Muscle layer of duodenum (tissue), 2 donors: ENCODE measurements around the gene PHACTR1.

Source experiments
- H3K27ac ChIP-seq: one replicate; pipeline ENCODE4 v1.7.0; 2013; ENCODE audit warnings: mild to moderate bottlenecking, low read length
- H3K27me3 ChIP-seq: one replicate; pipeline ENCODE4 v1.7.0; 2013; ENCODE audit warnings: low read depth, mild to moderate bottlenecking, control low read depth, low read length
- H3K36me3 ChIP-seq, 2 donors: one replicate each; pipeline ENCODE4 v1.7.0; 2013; ENCODE audit warnings: low read length in 2 of 2, control low read depth in 1 of 2, mild to moderate bottlenecking in 1 of 2; ENCODE audit not compliant: insufficient read depth in 2 of 2, control insufficient read depth in 1 of 2
- H3K4me1 ChIP-seq, 2 donors: one replicate each; pipeline ENCODE4 v1.7.0; 2013; ENCODE audit warnings: low read length in 2 of 2, mild to moderate bottlenecking in 2 of 2, control low read depth in 1 of 2, moderate library complexity in 1 of 2; ENCODE audit not compliant: insufficient read depth in 2 of 2, control insufficient read depth in 1 of 2
- H3K4me3 ChIP-seq, 2 donors: one replicate each; pipeline ENCODE4 v1.7.0; 2013; ENCODE audit warnings: low read length in 2 of 2, low read depth in 1 of 2, mild to moderate bottlenecking in 1 of 2
- H3K9me3 ChIP-seq, 2 donors: one replicate each; pipeline ENCODE4 v1.7.0; 2013; ENCODE audit warnings: low read length in 2 of 2, control low read depth in 1 of 2, mild to moderate bottlenecking in 1 of 2; ENCODE audit not compliant: control insufficient read depth in 1 of 2
- donor health status: healthy.

The PHACTR1 gene

DNA sequence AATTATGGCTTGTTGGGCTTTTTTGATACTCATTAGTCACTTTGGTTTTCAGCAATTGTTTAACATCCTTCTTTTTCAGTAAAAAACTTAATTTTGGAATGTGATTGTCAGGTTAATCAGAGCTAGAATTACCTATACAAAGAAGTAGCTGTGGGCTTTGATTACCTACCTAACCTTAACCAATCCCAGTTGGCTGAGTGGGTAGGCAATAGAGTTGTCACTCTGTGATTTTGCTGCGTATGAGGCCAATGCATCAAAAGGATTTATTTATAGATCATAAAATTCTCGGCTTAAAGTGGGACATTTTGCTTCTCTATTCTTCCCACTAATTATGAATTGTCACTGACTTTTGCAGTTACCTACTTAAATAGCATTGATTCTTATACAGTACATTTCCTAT lies 111.4 kb downstream of the PHACTR1 start:
- H3K4me3 ChIP-seq = no peak overlapping the region
- no peak overlapping the region for H3K27ac ChIP-seq
- H3K9me3 ChIP-seq = no peaks in the 10 kb centered on the region
- H3K27me3 ChIP-seq = no peaks in the 10 kb centered on the region
- H3K36me3 ChIP-seq = no peaks in the 10 kb centered on the region
- no peaks in the 10 kb centered on the region for H3K4me1 ChIP-seq

DNA sequence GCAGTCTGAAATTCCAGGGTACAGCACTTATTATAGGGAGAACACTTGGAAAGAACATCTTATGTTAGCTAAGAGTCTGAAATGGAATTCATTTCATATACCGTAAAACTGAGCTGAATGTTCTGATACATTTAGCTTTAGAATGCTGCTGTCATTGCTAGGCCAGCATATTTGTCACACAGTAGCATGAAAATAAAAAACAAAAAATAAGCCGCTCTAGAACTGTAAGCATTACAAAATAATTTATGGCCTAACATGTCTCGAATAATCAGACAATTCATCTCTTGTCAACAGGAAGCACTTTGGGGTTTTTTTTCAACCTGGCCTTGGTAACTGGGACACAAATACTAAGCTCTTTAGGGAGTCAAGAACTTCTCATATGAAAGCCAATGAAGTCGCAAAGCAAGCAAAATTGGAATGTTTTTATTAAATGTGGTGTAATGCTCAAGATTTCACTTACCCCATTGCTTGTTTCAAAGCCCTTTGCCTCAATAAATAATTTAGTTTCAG lies 115.7 kb downstream of the PHACTR1 start:
- H3K4me3 ChIP-seq = no peak overlapping the region
- H3K9me3 ChIP-seq = no peaks in the 10 kb centered on the region
- H3K27me3 ChIP-seq = no peaks in the 10 kb centered on the region
- H3K27ac ChIP-seq = no peak overlapping the region
- no peaks in the 10 kb centered on the region for H3K36me3 ChIP-seq
- no peaks in the 10 kb centered on the region for H3K4me1 ChIP-seq

DNA sequence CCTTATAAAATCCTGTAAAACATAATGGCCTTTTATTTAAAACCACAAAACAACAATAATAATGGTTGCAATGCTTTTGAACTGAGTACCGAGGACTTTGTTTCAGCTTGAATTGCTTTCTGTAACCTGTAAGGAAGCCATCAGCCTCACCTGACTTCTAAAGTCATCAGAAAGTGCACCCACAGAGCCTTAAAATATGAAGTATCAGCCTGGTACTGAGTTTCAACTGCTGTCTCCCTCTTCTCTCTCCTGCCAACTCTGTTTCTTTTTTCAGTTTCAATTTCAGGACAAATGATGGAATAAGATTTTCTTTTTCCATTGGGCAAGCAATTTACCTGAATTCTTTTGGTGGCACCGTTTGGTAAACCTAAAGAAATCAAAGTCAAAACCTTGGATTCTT lies 119.4 kb downstream of the PHACTR1 start:
- Histone ChIP-seq H3K27ac (no peak overlapping the region), H3K4me3 (no peak overlapping the region), H3K4me1 (no peaks in the 10 kb centered on the region), H3K27me3 (no peaks in the 10 kb centered on the region), H3K36me3 (no peaks in the 10 kb centered on the region), H3K9me3 (peaks cover 0 to 7% of the 10 kb centered on the region in 2 donors)

DNA sequence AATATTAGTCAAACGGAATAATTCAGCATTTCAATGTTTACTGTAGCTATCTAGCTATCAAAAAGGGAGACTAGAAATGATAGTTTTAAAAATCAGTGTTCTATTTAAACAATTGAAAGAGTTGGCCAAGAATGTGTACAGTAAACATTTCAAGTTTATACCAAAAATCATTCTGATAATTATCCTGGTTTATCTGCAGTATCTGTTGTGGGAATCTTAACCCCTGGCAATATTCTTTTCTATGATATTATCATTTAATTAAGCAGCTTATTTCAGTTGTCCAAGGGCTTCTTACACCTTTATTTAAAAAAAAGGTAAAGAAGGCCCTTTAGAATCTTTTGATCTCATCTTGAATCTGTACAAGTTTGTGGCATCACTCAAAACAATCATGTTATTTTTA lies 125.1 kb downstream of the PHACTR1 start:
- Histone ChIP-seq H3K9me3 (peaks cover 0 to 7% of the 10 kb centered on the region in 2 donors), H3K27me3 (no peaks in the 10 kb centered on the region), H3K4me3 (no peak overlapping the region), H3K4me1 (no peaks in the 10 kb centered on the region), H3K27ac (no peak overlapping the region), H3K36me3 (no peaks in the 10 kb centered on the region)

DNA sequence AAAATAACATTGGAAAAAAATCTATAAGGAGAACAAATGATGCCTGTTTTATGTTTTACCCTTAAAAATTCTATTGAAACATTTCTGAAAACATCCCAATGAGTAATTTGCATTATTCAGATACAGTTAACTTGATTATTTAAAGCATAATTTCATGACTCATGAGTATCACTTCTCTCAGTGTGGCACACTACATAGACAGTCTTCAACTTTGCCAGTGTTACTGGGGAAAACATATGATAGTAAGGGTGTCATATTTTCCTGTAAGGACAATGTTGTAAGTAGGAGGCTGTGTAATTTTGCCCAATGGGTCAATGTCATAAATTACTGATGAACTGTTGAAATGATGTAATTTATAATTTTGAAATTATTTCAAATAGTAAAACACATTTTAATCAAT lies 125.5 kb downstream of the PHACTR1 start:
- H3K27ac ChIP-seq = no peak overlapping the region
- H3K4me1 ChIP-seq = no peaks in the 10 kb centered on the region
- H3K4me3 ChIP-seq = no peak overlapping the region
- H3K9me3 ChIP-seq = peaks cover 0 to 7% of the 10 kb centered on the region in 2 donors
- no peaks in the 10 kb centered on the region for H3K27me3 ChIP-seq
- no peaks in the 10 kb centered on the region for H3K36me3 ChIP-seq

DNA sequence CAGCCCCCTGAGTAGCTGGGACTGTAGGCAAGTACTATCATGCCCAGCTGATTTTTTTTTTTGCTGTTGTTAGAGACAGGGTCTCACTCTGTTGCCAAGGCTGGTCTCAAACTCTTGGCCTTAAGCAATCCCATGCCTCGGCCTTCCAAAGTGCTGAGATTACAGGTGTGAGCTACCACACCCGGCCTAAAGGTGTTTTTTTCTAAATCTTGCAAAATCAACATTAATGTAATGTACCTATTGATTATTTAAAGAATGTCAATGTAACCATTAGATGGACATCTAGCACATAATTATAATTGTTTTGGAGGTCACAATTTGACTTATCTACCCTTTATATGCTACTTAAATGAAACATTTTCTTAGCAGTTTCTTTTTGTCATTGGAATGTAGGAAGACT lies 126.1 kb downstream of the PHACTR1 start:
- Histone ChIP-seq H3K27me3 (no peaks in the 10 kb centered on the region), H3K9me3 (peaks cover 0 to 4% of the 10 kb centered on the region in 2 donors), H3K4me1 (no peaks in the 10 kb centered on the region), H3K27ac (no peak overlapping the region), H3K36me3 (no peaks in the 10 kb centered on the region), H3K4me3 (no peak overlapping the region)

DNA sequence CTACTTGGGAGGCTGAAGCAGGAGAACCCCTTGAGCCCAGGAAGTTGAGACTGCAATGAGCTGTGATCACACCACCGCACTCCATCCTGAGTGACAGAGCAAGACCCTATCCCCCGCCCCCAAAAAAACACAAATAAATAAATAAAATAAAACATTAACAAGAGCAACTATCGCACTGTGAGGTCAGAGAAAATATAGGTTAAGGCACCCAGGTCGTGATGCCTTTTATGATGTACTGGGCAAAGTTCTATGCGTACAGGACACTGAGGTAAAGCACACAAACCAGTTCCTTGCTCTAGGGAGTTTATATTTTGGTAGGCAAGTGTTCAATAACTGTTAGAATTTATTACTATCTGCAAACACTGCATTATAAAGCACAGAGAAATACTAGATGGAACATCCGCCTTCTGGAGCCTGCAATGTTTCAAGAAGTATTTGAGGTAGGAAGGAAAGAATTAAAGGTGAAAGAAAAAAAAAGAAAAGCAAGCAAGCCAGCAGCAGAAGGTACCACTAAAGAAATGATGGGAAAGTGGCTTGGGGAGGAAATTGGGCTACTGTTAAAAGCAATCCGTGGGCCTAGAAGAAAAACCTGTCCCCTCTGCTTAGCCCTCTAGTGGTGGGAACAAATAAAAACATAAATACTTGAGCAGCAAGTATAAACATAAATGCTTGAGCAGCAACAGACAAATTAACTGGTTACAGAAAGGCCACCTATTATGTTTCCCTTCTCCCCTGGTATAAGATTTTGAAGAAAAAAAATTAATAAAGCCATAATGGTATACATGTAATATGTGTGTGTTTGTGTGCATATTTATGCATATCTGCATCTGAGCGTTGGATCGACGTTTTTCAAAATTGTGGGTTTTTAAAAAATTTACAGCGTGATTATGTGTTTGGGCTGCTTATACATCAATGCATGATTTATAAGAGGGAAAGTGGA lies 128.0 kb downstream of the PHACTR1 start:
- Histone ChIP-seq H3K4me3 (no peak overlapping the region), H3K36me3 (no peaks in the 10 kb centered on the region), H3K4me1 (no peaks in the 10 kb centered on the region), H3K27me3 (no peaks in the 10 kb centered on the region), H3K27ac (no peak overlapping the region), H3K9me3 (no peaks in the 10 kb centered on the region)

DNA sequence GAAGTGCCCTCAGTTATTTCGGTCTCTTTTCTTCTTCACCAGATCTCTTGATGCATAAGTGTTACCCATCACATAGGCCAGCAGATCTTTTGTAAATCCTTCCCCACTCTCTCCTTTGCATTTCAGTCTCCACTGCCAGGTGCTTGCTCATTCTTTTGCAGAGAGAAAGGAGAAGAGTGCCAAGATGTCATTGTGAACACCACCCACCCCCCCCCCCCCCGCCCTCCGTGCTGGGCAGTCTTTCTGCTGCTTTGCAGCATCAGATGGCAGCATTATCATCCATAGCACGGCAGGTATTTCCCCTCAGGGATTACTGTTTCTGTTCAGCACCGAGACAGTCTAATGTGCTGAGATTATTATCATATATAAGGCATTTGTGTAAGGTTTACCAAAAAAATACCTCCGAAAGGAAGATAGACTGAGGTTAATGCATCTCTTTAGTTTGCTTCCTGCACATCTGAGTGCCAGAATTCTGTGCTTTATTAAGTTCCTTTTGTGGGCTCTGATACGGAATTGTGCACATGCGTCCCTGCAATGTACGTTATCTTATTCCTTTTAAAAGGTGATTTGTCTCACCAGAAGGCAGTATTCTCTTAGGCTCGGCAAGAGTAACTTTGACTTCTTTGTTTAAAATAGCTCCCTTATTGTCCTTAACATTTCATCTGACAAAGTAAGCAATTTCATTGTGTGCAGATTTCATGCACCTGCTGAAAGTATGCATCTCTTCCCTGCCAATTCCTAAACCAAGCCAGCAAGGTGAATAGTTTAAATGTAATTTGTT lies 128.8 kb downstream of the PHACTR1 start:
- no peaks in the 10 kb centered on the region for H3K4me1 ChIP-seq
- no peak overlapping the region for H3K27ac ChIP-seq
- no peak overlapping the region for H3K4me3 ChIP-seq
- H3K27me3 ChIP-seq = no peaks in the 10 kb centered on the region
- H3K36me3 ChIP-seq = no peaks in the 10 kb centered on the region
- H3K9me3 ChIP-seq = no peaks in the 10 kb centered on the region

DNA sequence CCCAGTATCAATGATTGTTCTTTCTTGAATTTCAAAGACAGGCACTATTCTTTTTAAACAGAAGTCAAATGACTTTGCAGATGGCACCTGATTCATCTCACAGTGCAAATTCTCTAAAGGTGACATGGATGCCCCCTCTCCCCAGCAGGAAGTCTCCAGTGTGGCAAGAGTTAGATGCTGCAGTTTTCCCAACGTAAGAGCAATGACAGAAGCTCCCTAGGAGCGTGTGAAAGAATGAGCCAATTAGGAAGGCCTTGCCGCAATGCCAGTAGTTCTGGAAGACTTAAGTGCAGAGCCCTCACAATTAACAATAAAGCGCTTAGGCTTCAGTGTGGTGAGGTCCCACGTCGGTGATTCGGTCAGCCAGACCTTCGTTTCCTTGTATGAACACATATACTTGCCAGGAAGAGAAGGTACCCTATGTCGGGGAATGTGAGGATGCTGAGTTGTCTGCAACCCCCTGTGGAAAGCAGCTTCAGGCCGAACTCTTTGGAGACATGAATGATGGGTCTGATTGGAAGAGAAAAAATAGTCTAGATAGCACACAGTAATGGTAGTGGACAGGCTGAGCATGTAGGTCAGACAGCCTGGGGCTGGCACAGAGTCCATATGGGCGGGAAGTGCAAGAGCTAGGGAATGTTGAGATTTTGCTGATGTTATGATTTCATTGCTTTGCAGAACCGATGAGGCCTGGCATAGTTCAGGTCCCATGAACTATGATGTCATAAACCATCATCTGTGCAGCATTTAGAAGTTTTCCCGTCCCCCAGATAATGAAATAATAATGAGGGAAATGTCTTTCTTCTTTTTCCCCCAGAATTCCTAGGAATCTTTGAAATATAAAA lies 132.6 kb downstream of the PHACTR1 start:
- H3K9me3 ChIP-seq = no peaks in the 10 kb centered on the region
- H3K36me3 ChIP-seq = no peaks in the 10 kb centered on the region
- H3K4me1 ChIP-seq = no peaks in the 10 kb centered on the region
- H3K27me3 ChIP-seq = no peaks in the 10 kb centered on the region
- no peak overlapping the region for H3K27ac ChIP-seq
- H3K4me3 ChIP-seq = no peak overlapping the region

DNA sequence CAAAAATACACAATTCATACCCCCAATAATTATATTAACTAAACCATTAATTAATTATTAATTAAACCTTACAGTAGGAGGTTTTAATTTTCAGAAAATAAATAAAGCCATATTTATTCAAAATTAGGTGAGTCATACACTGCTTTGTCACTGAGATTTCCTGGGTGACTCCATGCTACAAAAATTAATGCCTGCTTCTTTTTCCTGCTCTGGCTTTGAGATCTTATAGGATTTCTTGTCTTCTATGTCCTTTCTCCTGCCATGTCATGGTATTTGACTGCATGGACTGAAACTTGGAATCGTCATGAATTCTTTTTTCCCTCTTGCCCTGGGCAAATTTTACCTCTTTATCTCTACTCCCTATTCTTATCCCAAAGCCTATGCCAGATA lies 133.2 kb downstream of the PHACTR1 start:
- Histone ChIP-seq H3K36me3 (no peaks in the 10 kb centered on the region), H3K27ac (no peak overlapping the region), H3K4me3 (no peak overlapping the region), H3K9me3 (no peaks in the 10 kb centered on the region), H3K4me1 (no peaks in the 10 kb centered on the region), H3K27me3 (no peaks in the 10 kb centered on the region)
